H1 (cell line): ENCODE measurements around the gene LAYN.

Experiments
- EZH2 ChIP-seq: fragments of 200-600 bp; sonication (generic); IDR thresholded peaks from 2 replicates; pipeline ENCODE4 v1.7.1; 2012; ENCODE audit warnings: low read depth, mild to moderate bottlenecking, moderate library complexity, low read length, inconsistent platforms; ENCODE audit not compliant: severe bottlenecking
- RAD21 ChIP-seq, 2 experiments: IDR thresholded peaks in 1 of 2; conservative IDR thresholded peaks in 1 of 2; 2 replicates each; pipeline ENCODE4 v1.6.1; 2011; ENCODE audit warnings: low read depth in 2 of 2, low read length in 2 of 2, improper control_type of control experiment in 1 of 2, inconsistent platforms in 1 of 2, mild to moderate bottlenecking in 1 of 2, moderate library complexity in 1 of 2
- TF ChIP-seq, protein P1 (sequence below), 3 experiments: IDR thresholded peaks; 1 replicate in 2 of 3; 2 replicates in 1 of 3; pipeline versions ENCODE4 v1.5.1 to v1.6.1; 2011; ENCODE audit warnings: low read length in 3 of 3, mild to moderate bottlenecking in 3 of 3, inconsistent platforms in 2 of 3, low read depth in 1 of 3, moderate library complexity in 1 of 3; ENCODE audit not compliant: insufficient read depth in 1 of 3; ENCODE audit errors: control extremely low read depth in 1 of 3
- TF ChIP-seq, protein P2 (sequence below): IDR thresholded peaks from 2 replicates; pipeline ENCODE4 v1.6.1; 2012; ENCODE audit warnings: inconsistent platforms

DNA sequence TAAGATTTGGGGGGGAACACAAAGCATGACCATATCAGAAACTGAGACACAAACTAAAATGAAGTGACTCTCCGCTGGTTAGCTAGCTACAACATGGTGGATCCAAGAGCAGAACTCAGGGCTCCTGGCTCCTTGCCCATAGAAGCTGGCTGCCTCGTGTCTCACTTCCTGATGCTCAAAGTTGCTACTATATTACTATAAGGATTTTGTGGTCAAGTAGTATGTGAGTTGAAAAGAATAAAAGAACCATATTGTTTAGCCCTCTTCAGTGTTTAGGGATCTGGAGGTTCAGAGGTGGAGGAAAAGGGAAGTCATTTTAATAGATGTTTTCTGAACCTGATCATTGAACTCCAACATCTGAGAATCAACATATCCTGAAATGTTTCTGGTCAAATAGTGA, 44.9 kb downstream of the LAYN start:
- TF ChIP-seq, protein P1, sequence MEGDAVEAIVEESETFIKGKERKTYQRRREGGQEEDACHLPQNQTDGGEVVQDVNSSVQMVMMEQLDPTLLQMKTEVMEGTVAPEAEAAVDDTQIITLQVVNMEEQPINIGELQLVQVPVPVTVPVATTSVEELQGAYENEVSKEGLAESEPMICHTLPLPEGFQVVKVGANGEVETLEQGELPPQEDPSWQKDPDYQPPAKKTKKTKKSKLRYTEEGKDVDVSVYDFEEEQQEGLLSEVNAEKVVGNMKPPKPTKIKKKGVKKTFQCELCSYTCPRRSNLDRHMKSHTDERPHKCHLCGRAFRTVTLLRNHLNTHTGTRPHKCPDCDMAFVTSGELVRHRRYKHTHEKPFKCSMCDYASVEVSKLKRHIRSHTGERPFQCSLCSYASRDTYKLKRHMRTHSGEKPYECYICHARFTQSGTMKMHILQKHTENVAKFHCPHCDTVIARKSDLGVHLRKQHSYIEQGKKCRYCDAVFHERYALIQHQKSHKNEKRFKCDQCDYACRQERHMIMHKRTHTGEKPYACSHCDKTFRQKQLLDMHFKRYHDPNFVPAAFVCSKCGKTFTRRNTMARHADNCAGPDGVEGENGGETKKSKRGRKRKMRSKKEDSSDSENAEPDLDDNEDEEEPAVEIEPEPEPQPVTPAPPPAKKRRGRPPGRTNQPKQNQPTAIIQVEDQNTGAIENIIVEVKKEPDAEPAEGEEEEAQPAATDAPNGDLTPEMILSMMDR (IDR thresholded peaks at IDR 0.05; ENCODE audit: control extremely low read depth in 1 of 3, insufficient read depth in 1 of 3, low read depth in 1 of 3, low read length in 3 of 3): no peak
- TF ChIP-seq EZH2 (no peak), RAD21 (IDR thresholded peaks at IDR 0.05 in 1 of 2, conservative IDR thresholded peaks at IDR 0.05 in 1 of 2; ENCODE audit: low read depth in 2 of 2, low read length in 2 of 2) (no peak)
- TF ChIP-seq, protein P2, sequence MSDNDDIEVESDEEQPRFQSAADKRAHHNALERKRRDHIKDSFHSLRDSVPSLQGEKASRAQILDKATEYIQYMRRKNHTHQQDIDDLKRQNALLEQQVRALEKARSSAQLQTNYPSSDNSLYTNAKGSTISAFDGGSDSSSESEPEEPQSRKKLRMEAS: no peak
